ENCODE measurements around the gene PRR18. TPM values are rescaled to one million over a fixed set of nuclear protein-coding genes. Genes with fewer than 3 reads are reported as not detected.

PRR18 gene
- total and polyA plus RNA-seq, 9 of the 15 experiments (the other 6 are each of a cell fraction or from before 2014, with no cell fraction given), result not detected

- no peak for TF ChIP-seq MNT (conservative IDR thresholded peaks at IDR 0.05)
- TF ChIP-seq MIER1 (IDR thresholded peaks at IDR 0.05; ENCODE audit: low read depth), result no peak
- TF ChIP-seq ZNF584 (CRISPR knock-in tag; IDR thresholded peaks at IDR 0.05; ENCODE audit: low read depth), result 0 out of 2 replicates have a peak, but pooled peaks have one; percentile 37
- TF ChIP-seq TFAP4 (CRISPR knock-in tag; IDR thresholded peaks at IDR 0.05; ENCODE audit: borderline replicate concordance), result peak; percentile 14; the same call in 1 of the 2 replicates
- 0 out of 2 replicates have a peak, but pooled peaks have one; percentile 18 for TF ChIP-seq TEAD4 (IDR thresholded peaks at IDR 0.05; ENCODE audit: low read length)
- TF ChIP-seq TEAD4 (CRISPR knock-in tag; IDR thresholded peaks at IDR 0.05; ENCODE audit: borderline replicate concordance), result no peak
These were observed 49.3 kb downstream of the PRR18 start (continued) for GRCh38 chr6:166258854-166259276.

- WGBS (ENCODE audit: insufficient coverage, low coverage, missing lambda C conversion rate), result 7% methylated on average over 7 of the region's 7 CpGs
- POLR2A ChIA-PET, result no interaction called here
- H3K9me1 ChIP-seq (ENCODE audit: control insufficient read depth, insufficient read depth, low read length), result no peaks in the 10 kb centered on the region
- H3K9ac ChIP-seq (ENCODE audit: insufficient read depth in 1 of 2, low read depth in 2 of 2, low read length in 2 of 2), result no peak overlapping the region
- no peak overlapping the region for H3K4me2 ChIP-seq (ENCODE audit: insufficient read depth, low read length)
- no peaks in the 10 kb centered on the region for H3K79me2 ChIP-seq (ENCODE audit: control insufficient read depth, insufficient read depth, low read length)
- BruUV-seq (replicated peaks), result no TSS peak
- H3K9me3 ChIP-seq (replicated peaks; ENCODE audit: control insufficient read depth, insufficient read depth, low read depth, low read length), result no peaks in the 10 kb centered on the region
- H2AFZ ChIP-seq (ENCODE audit: low read depth, low read length), result no peak overlapping the region
- H3K4me3 ChIP-seq, result no peak overlapping the region
- DNase-seq (ENCODE audit: extremely low read depth in 1 of 4, low spot score in 3 of 4), result no peak
- in situ Hi-C loops (cut with MboI) (no loop called here), intact Hi-C loops (cut with micrococcal nuclease) (no loop called here)
- no peak for ATAC-seq
- no peak for FAIRE-seq
- H4K20me1 ChIP-seq (replicated peaks; ENCODE audit: control insufficient read depth, insufficient read depth, low read length), result 0 out of 2 replicates have a peak, but pooled peaks cover 4% of the 10 kb centered on the region
- no peak overlapping the region for H3K27ac ChIP-seq (ENCODE audit: extremely low read depth, low read depth, low read length)
- H3K36me3 ChIP-seq (ENCODE audit: control insufficient read depth, insufficient read depth, low read length), result no peaks in the 10 kb centered on the region
- H3K4me1 ChIP-seq (replicated peaks in 1 of 2; ENCODE audit: control insufficient read depth in 2 of 2, insufficient read depth in 2 of 2, low read length in 2 of 2), result peaks cover 0 to 11% of the 10 kb centered on the region in 2 experiments; a peak in 2 of 5 replicates
- TF ChIP-seq CEBPB (tag; IDR thresholded peaks at IDR 0.05) (peak; percentile 36; the same call in 1 of the 2 replicates), ZBTB5 (IDR thresholded peaks at IDR 0.05) (no peak), CREBBP (IDR thresholded peaks at IDR 0.05; ENCODE audit: low read depth, low read length) (no peak), FOSL1 (tag; conservative IDR thresholded peaks at IDR 0.05) (peak; percentile 61; the same call in 1 of the 2 replicates), ATF3 (IDR thresholded peaks at IDR 0.05) (peak; percentile 45; the same call in 1 of the 2 replicates), ATF3 (CRISPR knock-in tag; conservative IDR thresholded peaks at IDR 0.05) (no peak), NR2C2 (CRISPR knock-in tag; IDR thresholded peaks at IDR 0.05) (no peak), NR2C2 (tag; IDR thresholded peaks at IDR 0.05) (peak; percentile 46; the same call in 1 of the 2 replicates), NR2C1 (IDR thresholded peaks at IDR 0.05) (peak; percentile 57), NR2C1 (tag; IDR thresholded peaks at IDR 0.05) (peak; percentile 73)
- CTCF ChIA-PET (ENCODE audit: low intra/inter-chr PET ratio), result no interaction called here
- peaks cover 29 to 54% of the 10 kb centered on the region in 2 experiments for H3K27me3 ChIP-seq (ENCODE audit: control insufficient read depth in 2 of 2, insufficient read depth in 2 of 2, low read length in 2 of 2)
These were observed 50.3 kb downstream of the PRR18 start for GRCh38 chr6:166257911-166258318.

All from K562 (cell line).